Heart left ventricle (tissue), 16 donors: ENCODE measurements around the gene NUP210. TPM values are rescaled to one million over a fixed set of nuclear protein-coding genes. Genes with fewer than 3 reads are reported as not detected.

Source experiments
- ATAC-seq, 4 donors: fragments of 200-7000 bp; cut with Tn5 transposase; one replicate each; pipeline ENCODE4 v1.9.1; 2020 to 2022; ENCODE audit warnings: moderate library complexity in 4 of 4, mild to moderate bottlenecking in 3 of 4, moderate number of reproducible peaks in 1 of 4
- DNase-seq, 5 donors: peaks; one replicate each; pipeline ENCODE4 v3.0.0-alpha.2; 2020
- H3K27ac ChIP-seq, 12 donors: fragments of 200-600 bp; sonication (generic) in 4 of 12; one replicate each; pipeline versions ENCODE4 v1.5.0 to v1.8.0; 2016 to 2022; ENCODE audit warnings: mild to moderate bottlenecking in 2 of 12
- H3K27me3 ChIP-seq, 9 donors: fragments of 200-600 bp; sonication (generic) in 2 of 9; one replicate each; pipeline versions ENCODE4 v1.5.1 to v1.8.0; 2016 to 2022; ENCODE audit warnings: mild to moderate bottlenecking in 3 of 9
- H3K36me3 ChIP-seq, 9 donors: fragments of 200-600 bp; sonication (generic) in 2 of 9; one replicate each; pipeline versions ENCODE4 v1.5.0 to v1.8.0; 2018 to 2022; ENCODE audit warnings: mild to moderate bottlenecking in 2 of 9
- H3K4me1 ChIP-seq, 12 donors: fragments of 200-600 bp; sonication (generic) in 4 of 12; one replicate each; pipeline versions ENCODE4 v1.5.0 to v1.8.0; 2016 to 2022; ENCODE audit warnings: mild to moderate bottlenecking in 3 of 12
- H3K4me3 ChIP-seq, 12 donors: fragments of 200-600 bp; sonication (generic) in 4 of 12; one replicate each; pipeline versions ENCODE4 v1.5.0 to v1.8.0; 2017 to 2022; ENCODE audit warnings: mild to moderate bottlenecking in 9 of 12, moderate library complexity in 4 of 12
- H3K9me3 ChIP-seq, 12 donors: fragments of 200-600 bp; sonication (generic) in 4 of 12; one replicate each; pipeline versions ENCODE4 v1.5.0 to v1.8.0; 2016 to 2022; ENCODE audit warnings: mild to moderate bottlenecking in 1 of 12
- POLR2A ChIP-seq, 2 donors: fragments of 450-650 bp; IDR thresholded peaks; one replicate each; pipeline ENCODE4 v1.6.1; 2017; ENCODE audit warnings: antibody characterized with exemption in 2 of 2, mild to moderate bottlenecking in 2 of 2, moderate library complexity in 2 of 2
- WGBS, 4 donors: extraction: QIAGEN DNeasy Blood & Tissue Kit in 2 of 4; methylation state at CpG; one replicate each; pipeline versions ENCODE4 v1.1.5 to v1.1.7; 2013 to 2018; 5-methylcytosine and 5-hydroxymethylcytosine counted together
- intact Hi-C, 10 donors: fragments of 100-400 bp; cut with DNase I; formaldehyde crosslinking; loops; one replicate each; pipeline versions ENCODE4 v1.11.1 to v1.14.2; 2022
- polyA plus RNA-seq, 2 donors: library from polyadenylated mRNA; stranded (reverse); fragments of 200-250 nt; gene quantifications; one replicate each; pipeline ENCODE4 v1.2.3, GENCODE V29; 2013
- total RNA-seq, 9 donors: library from RNA; depleted of rRNA in 2 of 9; stranded (reverse); fragments of >200 nt in 2 of 9; fragmentation: NEBNext Ultra II Directional in 3 of 9; extraction: Animal tissue kit (Norgen Biotek cat#: 25700) in 3 of 9; gene quantifications; one replicate each; pipeline versions ENCODE4 v1.1.0 to v1.2.4, GENCODE V29; 2016 to 2023
- TF ChIP-seq, protein P1 (sequence below), 12 donors: fragments of 200-600 bp; sonication (generic) in 4 of 12; IDR thresholded peaks; one replicate each; pipeline versions ENCODE4 v1.5.0 to v1.8.0; 2018 to 2022; ENCODE audit warnings: antibody characterized with exemption in 12 of 12, mild to moderate bottlenecking in 5 of 12
- donor health status: ischemic (EF 13 %, LVEDD 7.1; RV severe dilation, severe dysfunction).
- donor health status: healthy with polysubstance abuse.
- donor health status: DM: no; HTN: yes; CAD: no.
- donor health status: DM: no; HTN: no; CAD: no.
- donor health status: ischemic (EF 25% LVEDD 6.9; RV normal size, moderate dysfunction).
- donor health status: ischemic (EF 25% LVEDD 5.7; RV mildly dilated, moderate dysfunction).
- donor health status: healthy.
- donor health status: DM: yes; HTN: yes; CAD: no.
- donor health status: ischemic (EF 35%, LVEDD 5.7; RV mildly dilated, moderate dysfunction).
- donor health status: nonischemic (EF 11% LVEDD 7.7; RV severe dilation, severe dysfunction).
- donor health status: DM: yes; HTN: yes; CAD: no.
- donor health status: PGD.
- donor health status: ischemic (EF 29% LVEDD 5.4; RV normal size, mild dysfunction).
- donor health status: nonischemic (EF 23%, LVEDD 6.1; RV moderate dilation, normal function).

Gene NUP210
- total and polyA plus RNA-seq, 11 donors: 1.3 to 9.7 (median 2.6) TPM

DNA sequence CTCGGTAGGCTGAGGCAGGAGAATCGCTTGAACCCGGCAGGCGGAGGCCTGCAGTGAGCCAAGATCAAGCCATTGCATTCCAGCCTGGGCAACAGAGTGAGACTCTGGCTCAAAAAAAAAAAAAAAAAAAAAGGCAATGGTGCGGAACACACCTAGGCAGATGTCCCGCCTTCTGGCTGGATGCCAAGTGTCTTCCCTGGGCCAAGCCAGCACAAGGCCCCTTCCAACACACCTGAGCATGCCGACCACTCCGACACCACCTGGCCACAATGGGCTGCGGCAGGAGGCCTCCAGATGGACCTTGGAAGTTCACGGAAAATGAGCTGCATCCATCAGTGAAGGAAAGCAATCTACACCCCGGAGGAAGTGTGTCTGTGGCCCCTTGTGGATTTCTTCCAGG lies 19.0 kb downstream of the NUP210 start:
- Histone ChIP-seq H3K4me1 (no peaks in the 10 kb centered on the region), H3K9me3 (no peaks in the 10 kb centered on the region), H3K4me3 (no peak overlapping the region), H3K27me3 (no peaks in the 10 kb centered on the region), H3K36me3 (peaks cover 0 to 5% (median 0%) of the 10 kb centered on the region in 9 donors), H3K27ac (no peak overlapping the region)
- no peak for DNase-seq
- WGBS, 4 donors: 83 to 95% (median 95%) methylated on average over 7 to 11 of the region's 11 CpGs
- ATAC-seq: no peak
- intact Hi-C loops: no loop called here
- no peak for TF ChIP-seq POLR2A (IDR thresholded peaks at IDR 0.05)
- TF ChIP-seq, protein P1, sequence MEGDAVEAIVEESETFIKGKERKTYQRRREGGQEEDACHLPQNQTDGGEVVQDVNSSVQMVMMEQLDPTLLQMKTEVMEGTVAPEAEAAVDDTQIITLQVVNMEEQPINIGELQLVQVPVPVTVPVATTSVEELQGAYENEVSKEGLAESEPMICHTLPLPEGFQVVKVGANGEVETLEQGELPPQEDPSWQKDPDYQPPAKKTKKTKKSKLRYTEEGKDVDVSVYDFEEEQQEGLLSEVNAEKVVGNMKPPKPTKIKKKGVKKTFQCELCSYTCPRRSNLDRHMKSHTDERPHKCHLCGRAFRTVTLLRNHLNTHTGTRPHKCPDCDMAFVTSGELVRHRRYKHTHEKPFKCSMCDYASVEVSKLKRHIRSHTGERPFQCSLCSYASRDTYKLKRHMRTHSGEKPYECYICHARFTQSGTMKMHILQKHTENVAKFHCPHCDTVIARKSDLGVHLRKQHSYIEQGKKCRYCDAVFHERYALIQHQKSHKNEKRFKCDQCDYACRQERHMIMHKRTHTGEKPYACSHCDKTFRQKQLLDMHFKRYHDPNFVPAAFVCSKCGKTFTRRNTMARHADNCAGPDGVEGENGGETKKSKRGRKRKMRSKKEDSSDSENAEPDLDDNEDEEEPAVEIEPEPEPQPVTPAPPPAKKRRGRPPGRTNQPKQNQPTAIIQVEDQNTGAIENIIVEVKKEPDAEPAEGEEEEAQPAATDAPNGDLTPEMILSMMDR (IDR thresholded peaks at IDR 0.05): no peak

DNA sequence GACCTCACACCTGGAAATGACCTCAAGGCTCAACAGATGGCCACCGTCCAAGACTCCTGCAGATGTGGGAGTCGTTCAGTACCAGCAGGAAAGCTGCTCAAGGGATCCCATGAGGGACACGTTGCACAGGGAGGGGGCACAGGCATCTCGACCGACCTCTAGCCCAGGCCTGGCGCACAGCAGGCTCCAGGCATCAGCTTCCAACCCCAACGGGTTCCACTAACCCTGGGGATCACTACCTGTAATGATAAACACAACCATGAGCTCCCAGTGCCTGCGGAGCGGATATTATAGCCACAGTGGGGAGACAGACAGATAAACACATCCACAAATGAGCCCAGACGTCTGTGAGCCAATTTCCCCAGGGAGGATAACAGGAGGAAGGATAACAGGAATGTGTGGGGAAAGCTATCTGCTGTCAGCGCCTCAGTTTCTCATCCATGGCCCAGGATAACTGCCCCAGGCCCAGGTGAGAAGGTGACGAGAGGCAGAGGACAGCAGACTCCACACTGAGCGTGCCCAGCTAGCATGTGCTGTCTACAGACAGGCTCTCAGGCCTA lies 19.9 kb downstream of the NUP210 start:
- H3K27me3 ChIP-seq: no peaks in the 10 kb centered on the region
- TF ChIP-seq, protein P1 (IDR thresholded peaks at IDR 0.05): no peak
- no peak for TF ChIP-seq POLR2A (IDR thresholded peaks at IDR 0.05)
- H3K4me3 ChIP-seq: no peak overlapping the region
- H3K27ac ChIP-seq: no peak overlapping the region
- intact Hi-C loops: no loop called here
- H3K4me1 ChIP-seq: no peaks in the 10 kb centered on the region
- peaks cover 0 to 5% (median 0%) of the 10 kb centered on the region in 9 donors for H3K36me3 ChIP-seq
- DNase-seq (no peak), ATAC-seq (no peak)
- no peaks in the 10 kb centered on the region for H3K9me3 ChIP-seq
- WGBS, 4 donors: 67 to 80% (median 68%) methylated on average over 13 of the region's 13 CpGs

DNA sequence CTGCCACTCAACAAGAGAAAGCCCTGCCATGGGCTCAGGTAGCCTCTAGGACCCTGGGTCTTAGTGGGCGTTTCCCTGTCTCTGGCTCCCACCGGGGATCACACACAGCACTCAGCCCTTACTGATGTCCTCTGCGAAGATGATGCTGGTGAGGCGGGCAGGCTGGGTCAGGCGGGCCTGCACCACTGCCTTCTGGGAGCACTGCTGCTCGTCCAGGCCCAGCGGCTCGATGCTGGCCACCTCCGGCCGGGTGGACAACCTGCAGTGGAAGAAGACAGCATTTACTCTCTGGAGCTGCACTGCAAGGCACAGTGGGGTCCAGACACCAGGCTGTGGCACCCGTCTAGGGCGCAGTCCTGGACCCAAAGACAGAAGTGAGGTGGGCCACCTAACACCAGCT lies 20.5 kb downstream of the NUP210 start:
- Histone ChIP-seq H3K4me1 (no peaks in the 10 kb centered on the region), H3K27ac (no peak overlapping the region), H3K36me3 (peaks cover 0 to 5% (median 0%) of the 10 kb centered on the region in 9 donors), H3K27me3 (no peaks in the 10 kb centered on the region), H3K9me3 (no peaks in the 10 kb centered on the region), H3K4me3 (no peak overlapping the region)
- intact Hi-C loops: no loop called here
- ATAC-seq (no peak), DNase-seq (no peak)
- no peak for TF ChIP-seq POLR2A (IDR thresholded peaks at IDR 0.05)
- TF ChIP-seq, protein P1 (IDR thresholded peaks at IDR 0.05): no peak
- 90 to 93% (median 93%) methylated on average over 10 to 12 of the region's 12 CpGs for WGBS, 4 donors

DNA sequence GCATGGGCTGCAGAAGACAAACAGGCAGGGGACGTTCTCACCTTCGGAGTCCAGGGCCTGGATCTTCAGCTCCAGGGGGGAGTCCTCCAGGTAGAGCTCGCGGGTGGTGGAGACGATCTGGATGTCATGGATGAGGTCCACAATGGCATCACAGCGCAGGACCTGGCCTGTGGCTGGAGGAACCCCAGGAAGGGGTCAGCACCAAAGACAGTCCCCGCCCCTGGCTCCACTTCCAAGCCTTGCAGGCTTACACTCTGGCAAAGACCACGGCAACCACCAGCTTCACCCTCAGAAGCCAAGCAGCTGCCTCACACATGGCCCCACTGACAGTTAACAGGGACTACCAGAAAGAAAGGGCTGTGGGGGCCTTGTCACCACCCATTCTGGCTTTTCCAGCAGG lies 22.8 kb downstream of the NUP210 start:
- Histone ChIP-seq H3K36me3 (peaks cover 0 to 16% (median 0%) of the 10 kb centered on the region in 9 donors), H3K4me1 (no peaks in the 10 kb centered on the region), H3K9me3 (no peaks in the 10 kb centered on the region), H3K27ac (no peak overlapping the region), H3K27me3 (no peaks in the 10 kb centered on the region), H3K4me3 (no peak overlapping the region)
- WGBS, 4 donors: 82 to 94% (median 92%) methylated on average over 4 to 8 of the region's 8 CpGs
- DNase-seq (no peak), ATAC-seq (no peak)
- TF ChIP-seq, protein P1 (IDR thresholded peaks at IDR 0.05): no peak
- TF ChIP-seq POLR2A (IDR thresholded peaks at IDR 0.05): no peak
- intact Hi-C loops: no loop called here
